Hepatocyte (in vitro differentiated cells): ENCODE results near the gene ATP6V1E1. TPM values are rescaled to one million over a fixed set of nuclear protein-coding genes. Genes with fewer than 3 reads are reported as not detected.

Experiments
- DNase-seq: peaks from one replicate; pipeline ENCODE4 v3.0.0-alpha.2; 2016; ENCODE audit warnings: low spot score
- H2AFZ ChIP-seq: fragments of 200-600 bp; sonication (generic); 2 replicates; pipeline ENCODE4 v1.6.0; 2016; ENCODE audit warnings: antibody characterized with exemption, mild to moderate bottlenecking
- H3K27ac ChIP-seq: fragments of 200-600 bp; sonication (generic); 2 replicates; pipeline ENCODE4 v1.5.1; 2016; ENCODE audit warnings: mild to moderate bottlenecking
- H3K27me3 ChIP-seq: fragments of 200-600 bp; sonication (generic); 2 replicates; pipeline ENCODE4 v1.6.1; 2016
- H3K36me3 ChIP-seq: fragments of 200-600 bp; sonication (generic); replicated peaks from 2 replicates; pipeline ENCODE4 v1.5.1; 2016; ENCODE audit warnings: low read depth; ENCODE audit not compliant: insufficient read depth
- H3K4me1 ChIP-seq: fragments of 200-600 bp; sonication (generic); 2 replicates; pipeline ENCODE4 v1.5.1; 2016; ENCODE audit warnings: mild to moderate bottlenecking, moderate library complexity; ENCODE audit not compliant: insufficient read depth
- H3K4me2 ChIP-seq: fragments of 200-600 bp; sonication (generic); 2 replicates; pipeline ENCODE4 v1.6.0; 2016
- H3K4me3 ChIP-seq: fragments of 200-600 bp; sonication (generic); 2 replicates; pipeline ENCODE4 v1.5.1; 2016; ENCODE audit warnings: mild to moderate bottlenecking
- H3K79me2 ChIP-seq: fragments of 200-600 bp; sonication (generic); 2 replicates; pipeline ENCODE4 v1.6.0; 2017; ENCODE audit warnings: mild to moderate bottlenecking
- H3K9me2 ChIP-seq: fragments of 200-600 bp; sonication (generic); replicated peaks from 2 replicates; pipeline ENCODE4 v1.6.0; 2017; ENCODE audit warnings: mild to moderate bottlenecking; ENCODE audit not compliant: insufficient read depth
- H3K9me3 ChIP-seq: fragments of 200-600 bp; sonication (generic); 2 replicates; pipeline ENCODE4 v1.5.1; 2016; ENCODE audit warnings: low read depth, mild to moderate bottlenecking
- H4K20me1 ChIP-seq: fragments of 200-600 bp; sonication (generic); 2 replicates; pipeline ENCODE4 v1.6.0; 2016; ENCODE audit warnings: mild to moderate bottlenecking; ENCODE audit not compliant: insufficient read depth, poor library complexity, severe bottlenecking
- EZH2 ChIP-seq: fragments of 200-600 bp; sonication (generic); IDR thresholded peaks from 2 replicates; pipeline ENCODE4 v1.6.1; 2016; ENCODE audit warnings: antibody characterized with exemption, mild to moderate bottlenecking, borderline replicate concordance
- EZH2phosphoT487 ChIP-seq: fragments of 200-600 bp; sonication (generic); IDR thresholded peaks from one replicate; pipeline ENCODE4 v1.6.1; 2018; ENCODE audit warnings: antibody characterized with exemption, mild to moderate bottlenecking, low read depth, moderate library complexity; ENCODE audit not compliant: unreplicated experiment, severe bottlenecking
- WGBS: methylation state at CpG from one replicate; pipeline ENCODE4 v1.1.6; 2016; ENCODE audit warnings: low lambda C conversion rate; ENCODE audit errors: missing lambda C conversion rate; 5-methylcytosine and 5-hydroxymethylcytosine counted together
- polyA plus RNA-seq: library from polyadenylated mRNA; unstranded; fragments of >200 nt; fragmentation: Nextera tagmentation; extraction: Ambion mirVana; gene quantifications from 2 replicates; pipeline ENCODE4 v1.2.1, GENCODE V29; 2016
- total RNA-seq: library from RNA; depleted of rRNA; stranded (reverse); fragments of >200 nt; gene quantifications from 2 replicates; pipeline ENCODE4 v1.2.3, GENCODE V29; 2014
- TF ChIP-seq, protein P1 (sequence below): fragments of 200-600 bp; sonication (generic); IDR thresholded peaks from 2 replicates; pipeline ENCODE4 v1.5.1; 2016; ENCODE audit warnings: antibody characterized with exemption, mild to moderate bottlenecking; ENCODE audit not compliant: poor library complexity

The ATP6V1E1 gene
- total and polyA plus RNA-seq, 2 experiments from 2014 or later, result 122 to 145 TPM

DNA sequence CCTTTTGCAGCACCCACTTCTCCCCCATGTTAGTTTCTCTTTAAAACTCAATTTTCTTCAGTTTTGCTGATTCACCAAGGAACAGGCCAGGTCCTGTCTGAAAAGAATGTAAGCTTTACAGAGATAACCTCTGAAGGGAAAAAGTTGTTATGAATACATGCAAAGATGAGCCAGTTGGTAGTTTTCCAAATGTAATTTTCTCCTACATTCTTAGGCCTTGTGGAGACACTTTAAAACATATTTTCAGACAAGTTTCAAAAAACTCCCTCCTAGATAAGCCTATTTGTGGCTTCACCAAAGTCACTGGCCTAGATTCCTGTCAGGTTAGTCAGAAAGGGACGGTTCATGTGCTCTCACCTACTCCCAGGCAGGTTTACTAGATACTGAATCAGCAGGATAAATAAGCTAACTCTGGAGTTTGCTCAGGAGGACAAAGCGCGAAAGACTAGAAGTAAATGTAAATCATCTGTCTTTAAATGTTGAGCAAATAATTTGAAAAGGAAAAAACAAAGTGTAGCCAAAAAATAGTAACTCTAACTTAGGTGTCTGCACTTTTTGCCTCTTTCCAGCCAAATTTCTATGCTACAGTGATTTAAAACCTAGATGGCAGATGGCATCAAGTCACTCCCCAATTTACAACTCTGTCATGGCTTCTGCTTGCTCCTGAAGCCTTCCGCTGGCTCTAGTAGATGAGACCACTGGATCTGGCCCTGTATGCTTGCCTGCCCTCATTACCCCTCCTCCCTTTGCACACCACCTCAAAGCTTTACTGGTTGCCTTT, 4.9 kb upstream of the ATP6V1E1 start:
- H3K27ac ChIP-seq, result peak overlapping the region; percentile 94
- H3K79me2 ChIP-seq, result peaks cover under 1% of the 10 kb centered on the region
- H3K4me3 ChIP-seq, result no peak overlapping the region
- peak overlapping the region; percentile 52 for H3K4me2 ChIP-seq
- no peaks in the 10 kb centered on the region for H3K27me3 ChIP-seq
- peaks cover 22% of the 10 kb centered on the region for H3K4me1 ChIP-seq
- no peaks in the 10 kb centered on the region for H4K20me1 ChIP-seq
- peak overlapping the region; percentile 34 for H2AFZ ChIP-seq
- H3K9me2 ChIP-seq, result no peaks in the 10 kb centered on the region
- no peaks in the 10 kb centered on the region for H3K36me3 ChIP-seq
- 50% methylated on average over 4 of the region's 4 CpGs for WGBS
- peak; percentile 81 for DNase-seq
- H3K9me3 ChIP-seq, result no peaks in the 10 kb centered on the region
- TF ChIP-seq EZH2 (no peak), EZH2phosphoT487 (no peak)
- TF ChIP-seq, protein P1, sequence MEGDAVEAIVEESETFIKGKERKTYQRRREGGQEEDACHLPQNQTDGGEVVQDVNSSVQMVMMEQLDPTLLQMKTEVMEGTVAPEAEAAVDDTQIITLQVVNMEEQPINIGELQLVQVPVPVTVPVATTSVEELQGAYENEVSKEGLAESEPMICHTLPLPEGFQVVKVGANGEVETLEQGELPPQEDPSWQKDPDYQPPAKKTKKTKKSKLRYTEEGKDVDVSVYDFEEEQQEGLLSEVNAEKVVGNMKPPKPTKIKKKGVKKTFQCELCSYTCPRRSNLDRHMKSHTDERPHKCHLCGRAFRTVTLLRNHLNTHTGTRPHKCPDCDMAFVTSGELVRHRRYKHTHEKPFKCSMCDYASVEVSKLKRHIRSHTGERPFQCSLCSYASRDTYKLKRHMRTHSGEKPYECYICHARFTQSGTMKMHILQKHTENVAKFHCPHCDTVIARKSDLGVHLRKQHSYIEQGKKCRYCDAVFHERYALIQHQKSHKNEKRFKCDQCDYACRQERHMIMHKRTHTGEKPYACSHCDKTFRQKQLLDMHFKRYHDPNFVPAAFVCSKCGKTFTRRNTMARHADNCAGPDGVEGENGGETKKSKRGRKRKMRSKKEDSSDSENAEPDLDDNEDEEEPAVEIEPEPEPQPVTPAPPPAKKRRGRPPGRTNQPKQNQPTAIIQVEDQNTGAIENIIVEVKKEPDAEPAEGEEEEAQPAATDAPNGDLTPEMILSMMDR, result no peak

DNA sequence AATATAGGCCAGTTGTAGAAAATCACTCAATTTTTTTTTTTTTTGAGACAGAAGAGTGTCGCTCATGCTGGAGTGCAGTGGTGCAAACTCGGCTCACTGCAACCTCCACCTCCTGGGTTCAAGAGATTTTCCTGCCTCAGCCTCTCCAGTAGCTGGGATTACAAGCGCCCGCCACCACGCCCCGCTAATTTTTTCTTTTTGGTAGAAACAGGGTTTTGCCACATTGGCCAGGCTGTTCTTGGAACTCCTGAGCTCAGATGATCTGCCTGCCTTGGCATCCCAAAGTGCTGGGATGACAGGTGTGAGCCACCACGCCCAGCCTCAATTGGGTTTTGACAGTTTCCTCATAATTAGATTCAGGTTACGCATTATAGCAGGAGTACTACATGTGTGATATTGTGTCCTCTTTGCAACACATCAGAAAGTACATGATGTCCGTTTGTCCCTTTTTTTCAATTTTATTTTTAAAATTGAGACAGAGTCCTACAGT, 2.6 kb upstream of the ATP6V1E1 start:
- Histone ChIP-seq H3K9me2 (no peaks in the 10 kb centered on the region), H3K4me2 (no peak overlapping the region), H3K9me3 (no peaks in the 10 kb centered on the region), H3K27ac (no peak overlapping the region), H3K36me3 (no peaks in the 10 kb centered on the region), H3K4me1 (peaks cover 31% of the 10 kb centered on the region), H3K27me3 (no peaks in the 10 kb centered on the region), H2AFZ (no peak overlapping the region), H3K4me3 (no peak overlapping the region), H3K79me2 (peaks cover 24% of the 10 kb centered on the region), H4K20me1 (peaks cover 13% of the 10 kb centered on the region)
- no peak for DNase-seq
- 97% methylated on average over 9 of the region's 9 CpGs for WGBS
- no peak for TF ChIP-seq EZH2phosphoT487
- TF ChIP-seq EZH2, result no peak
- TF ChIP-seq, protein P1, result no peak

DNA sequence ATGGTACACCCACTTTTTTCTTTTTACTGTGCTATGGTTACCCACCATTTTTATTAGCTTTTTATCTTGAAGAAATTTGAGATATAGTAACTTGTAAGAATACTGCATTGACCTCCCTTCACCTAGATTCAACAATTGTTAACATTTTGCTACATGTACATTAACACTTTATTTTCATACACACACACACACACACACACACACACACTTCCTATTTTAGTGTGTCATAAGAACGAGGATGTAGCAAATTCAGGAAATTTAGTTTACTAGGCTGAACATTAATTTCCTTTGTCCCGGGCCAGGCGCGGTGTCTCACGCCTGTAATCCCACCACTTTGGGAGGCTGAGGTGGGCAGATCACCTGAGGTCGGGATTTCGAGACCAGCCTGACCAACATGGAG, 1.1 kb upstream of the ATP6V1E1 start:
- Histone ChIP-seq H3K9me2 (no peaks in the 10 kb centered on the region), H3K36me3 (no peaks in the 10 kb centered on the region), H2AFZ (no peak overlapping the region), H3K9me3 (no peaks in the 10 kb centered on the region), H3K4me2 (peak overlapping the region; percentile 75), H4K20me1 (peaks cover 21% of the 10 kb centered on the region), H3K27ac (peak overlapping the region; percentile 92), H3K4me1 (peaks cover 31% of the 10 kb centered on the region), H3K79me2 (peaks cover 39% of the 10 kb centered on the region), H3K4me3 (peak overlapping the region; percentile 37), H3K27me3 (no peaks in the 10 kb centered on the region)
- no peak for DNase-seq
- 98% methylated on average over 7 of the region's 7 CpGs for WGBS
- no peak for TF ChIP-seq EZH2phosphoT487
- TF ChIP-seq, protein P1, result no peak
- no peak for TF ChIP-seq EZH2
